Nephron progenitor cell (in vitro differentiated cells): ENCODE measurements around the gene ZSCAN5A.

ENCODE experiments used
- DNase-seq: peaks from one replicate; pipeline ENCODE4 v3.0.0; 2021
- H3K27ac Mint-ChIP-seq: 2 replicates; pipeline ENCODE4 v1.8.0; 2021; ENCODE audit warnings: mild to moderate bottlenecking, moderate library complexity, mixed read lengths
- H3K27me3 Mint-ChIP-seq: 2 replicates; pipeline ENCODE4 v1.8.0; 2021; ENCODE audit warnings: mild to moderate bottlenecking, low read depth, mixed read lengths; ENCODE audit not compliant: poor library complexity
- H3K36me3 Mint-ChIP-seq: 2 replicates; pipeline ENCODE4 v1.8.0; 2021; ENCODE audit warnings: low read depth, mixed read lengths
- H3K4me1 Mint-ChIP-seq: 2 replicates; pipeline ENCODE4 v1.8.0; 2021; ENCODE audit warnings: mixed read lengths
- H3K4me3 Mint-ChIP-seq: 2 replicates; pipeline ENCODE4 v1.8.0; 2021; ENCODE audit warnings: mild to moderate bottlenecking, moderate library complexity, mixed read lengths
- H3K9me3 Mint-ChIP-seq: 2 replicates; pipeline ENCODE4 v1.8.0; 2021; ENCODE audit warnings: mild to moderate bottlenecking, moderate library complexity, mixed read lengths
- TF ChIP-seq, protein P1 (sequence below): fragments of 200-600 bp; sonication (generic); IDR thresholded peaks from 2 replicates; pipeline ENCODE4 v1.5.0; 2021; ENCODE audit warnings: antibody characterized with exemption

The ZSCAN5A gene

DNA sequence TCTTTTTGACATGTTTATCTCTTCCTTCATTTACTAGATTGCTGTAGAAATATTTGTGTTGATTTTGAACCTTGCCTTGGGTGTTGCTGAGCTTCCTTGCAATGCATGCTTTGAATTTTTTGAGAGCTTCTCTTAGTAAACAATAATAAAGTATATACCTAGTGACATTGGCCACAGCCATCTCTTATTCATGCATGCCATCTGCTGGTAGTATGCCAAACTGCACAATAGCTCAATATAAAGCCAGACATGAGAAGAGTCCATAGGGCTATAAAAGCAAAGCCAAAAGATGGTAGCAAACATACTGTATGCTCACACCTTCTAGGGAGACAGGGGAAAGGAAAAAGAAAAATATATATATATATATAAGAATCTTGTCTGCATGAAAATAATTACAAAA is 18.9 kb upstream of the ZSCAN5A start:
- peaks cover 3% of the 10 kb centered on the region for H3K27me3 Mint-ChIP-seq
- H3K4me1 Mint-ChIP-seq = no peaks in the 10 kb centered on the region
- peaks cover 71% of the 10 kb centered on the region for H3K9me3 Mint-ChIP-seq
- no peak overlapping the region for H3K27ac Mint-ChIP-seq
- TF ChIP-seq, protein P1, sequence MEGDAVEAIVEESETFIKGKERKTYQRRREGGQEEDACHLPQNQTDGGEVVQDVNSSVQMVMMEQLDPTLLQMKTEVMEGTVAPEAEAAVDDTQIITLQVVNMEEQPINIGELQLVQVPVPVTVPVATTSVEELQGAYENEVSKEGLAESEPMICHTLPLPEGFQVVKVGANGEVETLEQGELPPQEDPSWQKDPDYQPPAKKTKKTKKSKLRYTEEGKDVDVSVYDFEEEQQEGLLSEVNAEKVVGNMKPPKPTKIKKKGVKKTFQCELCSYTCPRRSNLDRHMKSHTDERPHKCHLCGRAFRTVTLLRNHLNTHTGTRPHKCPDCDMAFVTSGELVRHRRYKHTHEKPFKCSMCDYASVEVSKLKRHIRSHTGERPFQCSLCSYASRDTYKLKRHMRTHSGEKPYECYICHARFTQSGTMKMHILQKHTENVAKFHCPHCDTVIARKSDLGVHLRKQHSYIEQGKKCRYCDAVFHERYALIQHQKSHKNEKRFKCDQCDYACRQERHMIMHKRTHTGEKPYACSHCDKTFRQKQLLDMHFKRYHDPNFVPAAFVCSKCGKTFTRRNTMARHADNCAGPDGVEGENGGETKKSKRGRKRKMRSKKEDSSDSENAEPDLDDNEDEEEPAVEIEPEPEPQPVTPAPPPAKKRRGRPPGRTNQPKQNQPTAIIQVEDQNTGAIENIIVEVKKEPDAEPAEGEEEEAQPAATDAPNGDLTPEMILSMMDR = peak; percentile 52
- no peaks in the 10 kb centered on the region for H3K36me3 Mint-ChIP-seq
- no peak overlapping the region for H3K4me3 Mint-ChIP-seq
- peak; percentile 42 for DNase-seq

DNA sequence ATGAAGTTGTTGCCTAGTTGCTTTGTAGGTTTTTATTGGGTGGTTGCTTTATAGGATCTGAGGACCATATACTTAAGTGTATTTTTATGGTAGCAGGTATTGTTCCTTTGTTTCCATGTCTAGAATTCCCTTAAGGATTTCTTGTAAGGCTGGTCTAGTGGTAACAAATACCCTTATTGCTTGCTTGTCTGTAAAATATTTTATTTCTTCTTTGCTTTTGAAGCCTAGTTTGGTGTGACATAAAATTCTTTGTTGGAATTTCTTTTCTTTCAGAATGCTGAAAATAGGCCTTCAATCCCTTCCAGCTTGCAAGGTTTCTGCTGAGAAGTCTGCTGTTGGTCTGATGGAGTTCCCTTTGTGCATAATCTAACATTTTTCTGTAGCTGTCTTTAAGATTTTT is 18.1 kb upstream of the ZSCAN5A start:
- Mint-ChIP-seq H3K36me3 (no peaks in the 10 kb centered on the region), H3K27ac (no peak overlapping the region)

GRCh38 chr19:56324436-56324835 is 9.8 kb upstream of the ZSCAN5A start:
- H3K27ac Mint-ChIP-seq = no peak overlapping the region
- H3K9me3 Mint-ChIP-seq = peaks cover 45% of the 10 kb centered on the region
- no peak overlapping the region for H3K4me3 Mint-ChIP-seq
- TF ChIP-seq, protein P1 = no peak
- H3K36me3 Mint-ChIP-seq = no peaks in the 10 kb centered on the region
- peaks cover 4% of the 10 kb centered on the region for H3K27me3 Mint-ChIP-seq
- DNase-seq = no peak
- no peaks in the 10 kb centered on the region for H3K4me1 Mint-ChIP-seq

More for the DNA sequence above, 18.1 kb upstream of the ZSCAN5A start:
- no peak for DNase-seq
- TF ChIP-seq, protein P1 = no peak
- H3K9me3 Mint-ChIP-seq = peaks cover 67% of the 10 kb centered on the region
- H3K4me3 Mint-ChIP-seq = no peak overlapping the region
- peaks cover 3% of the 10 kb centered on the region for H3K27me3 Mint-ChIP-seq
- no peaks in the 10 kb centered on the region for H3K4me1 Mint-ChIP-seq

- TF ChIP-seq, protein P1 = no peak
These were observed 7.4 kb upstream of the ZSCAN5A start for GRCh38 chr19:56321989-56322440.

GRCh38 chr19:56321254-56321988 is 6.8 kb upstream of the ZSCAN5A start:
- peaks cover 8% of the 10 kb centered on the region for H3K27me3 Mint-ChIP-seq
- H3K9me3 Mint-ChIP-seq = peaks cover 31% of the 10 kb centered on the region
- H3K27ac Mint-ChIP-seq = no peak overlapping the region
- no peak for DNase-seq
- H3K4me3 Mint-ChIP-seq = no peak overlapping the region
- H3K4me1 Mint-ChIP-seq = peaks cover 5% of the 10 kb centered on the region
- TF ChIP-seq, protein P1 = no peak
- no peaks in the 10 kb centered on the region for H3K36me3 Mint-ChIP-seq

More at GRCh38 chr19:56321989-56322440, 7.4 kb upstream of the ZSCAN5A start:
- no peak overlapping the region for H3K4me3 Mint-ChIP-seq
- no peak for DNase-seq
- no peaks in the 10 kb centered on the region for H3K4me1 Mint-ChIP-seq
- no peak overlapping the region for H3K27ac Mint-ChIP-seq
- H3K27me3 Mint-ChIP-seq = peaks cover 8% of the 10 kb centered on the region
- no peaks in the 10 kb centered on the region for H3K36me3 Mint-ChIP-seq
- H3K9me3 Mint-ChIP-seq = peaks cover 36% of the 10 kb centered on the region

DNA sequence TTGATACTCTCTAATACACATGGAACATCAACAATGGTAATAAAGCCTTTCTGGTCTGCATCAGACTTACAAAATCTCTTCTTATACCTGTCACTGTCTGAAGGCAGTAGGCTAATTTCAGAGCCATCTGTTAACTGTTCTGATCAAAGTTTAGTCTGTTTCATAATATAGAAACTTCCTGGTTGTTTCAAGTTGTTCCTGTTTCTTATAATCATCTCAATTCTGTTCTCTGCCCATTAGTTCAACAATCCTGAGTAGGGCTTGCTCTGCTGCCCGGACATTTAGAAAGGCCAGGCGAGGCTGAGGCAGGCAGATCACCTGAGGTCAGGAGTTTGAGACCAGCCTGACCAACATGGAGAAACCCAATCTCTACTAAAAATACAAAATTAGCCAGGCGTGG is 5.4 kb upstream of the ZSCAN5A start:
- Mint-ChIP-seq H3K9me3 (peaks cover 20% of the 10 kb centered on the region), H3K4me3 (no peak overlapping the region), H3K27ac (no peak overlapping the region), H3K4me1 (peaks cover 14% of the 10 kb centered on the region), H3K36me3 (no peaks in the 10 kb centered on the region), H3K27me3 (peaks cover 11% of the 10 kb centered on the region)
- DNase-seq = no peak
- TF ChIP-seq, protein P1 = no peak
